Testis (tissue), 3 donors: ENCODE data around the gene ZSCAN26. TPM values are rescaled to one million over a fixed set of nuclear protein-coding genes. Genes with fewer than 3 reads are reported as not detected.
A peak's percentile ranks its signal among the peaks of the same experiment; 100 is the strongest.

Experiments used
- DNase-seq: peaks from one replicate; pipeline ENCODE4 v3.0.0-alpha.2; 2019
- H3K27ac ChIP-seq, 2 donors: fragments of 200-600 bp; sonication (generic); one replicate each; pipeline ENCODE4 v1.5.1; 2019
- H3K27me3 ChIP-seq: fragments of 200-600 bp; sonication (generic); one replicate; pipeline ENCODE4 v1.5.1; 2019
- H3K36me3 ChIP-seq: fragments of 200-600 bp; sonication (generic); one replicate; pipeline ENCODE4 v1.5.1; 2017; ENCODE audit warnings: low read depth; ENCODE audit errors: missing control alignments
- H3K4me1 ChIP-seq: fragments of 200-600 bp; sonication (generic); one replicate; pipeline ENCODE4 v1.5.1; 2019
- H3K4me3 ChIP-seq, 2 donors: fragments of 200-600 bp; sonication (generic); one replicate each; pipeline ENCODE4 v1.5.1; 2017 to 2019
- H3K9me3 ChIP-seq: fragments of 200-600 bp; sonication (generic); one replicate; pipeline ENCODE4 v1.5.1; 2017
- CTCF ChIP-seq, 3 experiments: fragments of 450-650 bp in 2 of 3; fragments of 200-600 bp in 1 of 3; sonication (generic) in 1 of 3; IDR thresholded peaks; one replicate each; pipeline ENCODE4 v1.5.1; 2016 to 2019; ENCODE audit warnings: antibody characterized with exemption in 3 of 3, mild to moderate bottlenecking in 2 of 3, moderate library complexity in 1 of 3
- POLR2A ChIP-seq: fragments of 450-650 bp; IDR thresholded peaks from one replicate; pipeline ENCODE4 v1.6.1; 2017; ENCODE audit warnings: antibody characterized with exemption, mild to moderate bottlenecking, moderate library complexity
- WGBS, 2 donors: methylation state at CpG; one replicate each; pipeline ENCODE4 v1.1.5; 2018; 5-methylcytosine and 5-hydroxymethylcytosine counted together
- intact Hi-C: fragments of 100-400 bp; cut with DNase I; formaldehyde crosslinking; loops from one replicate; pipeline ENCODE4 v1.15.1; 2023; ENCODE audit warnings: low total_unique reads
- polyA plus RNA-seq: library from polyadenylated mRNA; stranded (reverse); fragments of 350-450 nt; fragmentation: Illumina TruSeq; extraction: RNeasy Lipid Tissue Mini Kit (QIAGEN cat#74804); gene quantifications from one replicate; pipeline ENCODE4 v1.2.3, GENCODE V29; 2014; ENCODE audit warnings: low read depth, low replicate concordance; ENCODE audit not compliant: insufficient read depth
- total RNA-seq, 2 donors: library from RNA; depleted of rRNA; stranded (reverse); fragments of >200 nt; gene quantifications; one replicate each; pipeline ENCODE4 v1.2.3, GENCODE V29; 2016

ZSCAN26 gene
- total and polyA plus RNA-seq, 3 donors from 2014 or later, result 11.4 to 26.1 (median 16.4) TPM

GRCh38 chr6:28254121-28254519, 12.8 kb upstream of the ZSCAN26 start:
- no peak for TF ChIP-seq POLR2A
- TF ChIP-seq CTCF (IDR thresholded peaks at IDR 0.05), result no peak
- Histone ChIP-seq H3K9me3 (no peaks in the 10 kb centered on the region), H3K27me3 (no peaks in the 10 kb centered on the region), H3K4me3 (no peak overlapping the region), H3K27ac (no peak overlapping the region), H3K4me1 (peaks cover 18% of the 10 kb centered on the region), H3K36me3 (no peaks in the 10 kb centered on the region)
- no peak for DNase-seq
- 77 to 81% methylated on average over 1 of the region's 1 CpG for WGBS, 2 donors
- intact Hi-C loops, result no loop called here

GRCh38 chr6:28257042-28257441, 9.9 kb upstream of the ZSCAN26 start:
- DNase-seq, result no peak
- H3K4me3 ChIP-seq, result no peak overlapping the region
- TF ChIP-seq POLR2A, result no peak
- H3K27me3 ChIP-seq, result no peaks in the 10 kb centered on the region
- no peaks in the 10 kb centered on the region for H3K9me3 ChIP-seq
- H3K27ac ChIP-seq, result no peak overlapping the region
- no peaks in the 10 kb centered on the region for H3K36me3 ChIP-seq
- H3K4me1 ChIP-seq, result peaks cover 14% of the 10 kb centered on the region
- 0% methylated on average over 1 of the region's 1 CpG; no CpG with 5 or more reads in 1 of the 2 donors for WGBS, 2 donors
- intact Hi-C loops, result no loop called here

- H3K9me3 ChIP-seq, result no peaks in the 10 kb centered on the region
- peak; percentile 88 for DNase-seq
- 9 to 20% methylated on average over 45 to 58 of the region's 58 CpGs for WGBS, 2 donors
- no peaks in the 10 kb centered on the region for H3K36me3 ChIP-seq
- H3K4me1 ChIP-seq, result peaks cover 5% of the 10 kb centered on the region
- peak within 1 kb of the TSS; percentile 54 to 63 for H3K4me3 ChIP-seq
- intact Hi-C loops, result no loop called here
- H3K27ac ChIP-seq, result peak within 1 kb of the TSS; percentile 41 to 55
- TF ChIP-seq POLR2A (no peak), CTCF (IDR thresholded peaks at IDR 0.05) (no peak)
- H3K27me3 ChIP-seq, result no peaks in the 10 kb centered on the region
These were observed 7.8 kb upstream of the ZSCAN26 start, which contains the start of gene NKAPL for GRCh38 chr6:28258877-28259777. NKAPL (plus strand) TSS chr6:28259297; CDS start chr6:28259372, 75 bp downstream.

GRCh38 chr6:28263922-28264321, 3.0 kb upstream of the ZSCAN26 start:
- intact Hi-C loops, result no loop called here

GRCh38 chr6:28264834-28265401, 2.0 kb upstream of the ZSCAN26 start:
- H3K4me3 ChIP-seq, result no peak overlapping the region
- no peaks in the 10 kb centered on the region for H3K27me3 ChIP-seq
- whole genome bisulfite sequencing, 2 donors, result 52 to 62% methylated on average over 4 of the region's 4 CpGs
- no peak overlapping the region for H3K27ac ChIP-seq
- TF ChIP-seq CTCF (IDR thresholded peaks at IDR 0.05) (no peak), POLR2A (no peak)
- H3K4me1 ChIP-seq, result peaks cover 10% of the 10 kb centered on the region
- intact Hi-C loops, result no loop called here
- no peak for DNase-seq
- H3K9me3 ChIP-seq, result no peaks in the 10 kb centered on the region
- no peaks in the 10 kb centered on the region for H3K36me3 ChIP-seq

More at GRCh38 chr6:28263922-28264321, 3.0 kb upstream of the ZSCAN26 start:
- H3K36me3 ChIP-seq, result no peaks in the 10 kb centered on the region
- H3K9me3 ChIP-seq, result no peaks in the 10 kb centered on the region
- no peak overlapping the region for H3K27ac ChIP-seq
- no peak for TF ChIP-seq POLR2A
- no peak for DNase-seq
- H3K4me3 ChIP-seq, result no peak overlapping the region
- WGBS, 2 donors, result 41 to 71% methylated on average over 2 of the region's 2 CpGs
- peaks cover 15% of the 10 kb centered on the region for H3K4me1 ChIP-seq
- no peaks in the 10 kb centered on the region for H3K27me3 ChIP-seq
